HepG2 (cell line): ENCODE measurements around the gene DDIT4. TPM values are rescaled to one million over a fixed set of nuclear protein-coding genes. Genes with fewer than 3 reads are reported as not detected.
A peak's percentile ranks its signal among the peaks of the same experiment; 100 is the strongest.

Source experiments
- BHLHE40 ChIP-seq: IDR thresholded peaks from 2 replicates; pipeline ENCODE4 v1.6.1; 2011; ENCODE audit warnings: low read length, improper control_type of control experiment
- DR1 ChIP-seq: sonication (generic); formaldehyde crosslinking; IDR thresholded peaks from 2 replicates; pipeline ENCODE4 v1.8.0; 2021; ENCODE audit warnings: mild to moderate bottlenecking, missing genetic modification reagents, inconsistent platforms
- HNRNPL ChIP-seq: fragments of 200-400 bp; formaldehyde crosslinking; IDR thresholded peaks from 2 replicates; pipeline ENCODE4 v1.6.1; 2017; ENCODE audit warnings: mild to moderate bottlenecking, low read depth, low read length
- KAT8 ChIP-seq: IDR thresholded peaks from 2 replicates; pipeline ENCODE4 v1.6.1; 2016; ENCODE audit warnings: missing genetic modification reagents, missing compliant biosample characterization
- KDM2A ChIP-seq: sonication (generic); formaldehyde crosslinking; IDR thresholded peaks from 2 replicates; pipeline ENCODE4 v1.4.0; 2020; ENCODE audit warnings: low read depth, missing genetic modification reagents, borderline replicate concordance
- LCORL ChIP-seq, 2 experiments: fragments of 450-650 bp in 1 of 2; sonication (generic) in 1 of 2; formaldehyde crosslinking in 1 of 2; IDR thresholded peaks; 2 replicates each; pipeline versions ENCODE4 v1.5.0 to v1.6.1; 2017 to 2020; ENCODE audit warnings: antibody characterized with exemption in 1 of 2, missing genetic modification reagents in 1 of 2
- MAF1 ChIP-seq: sonication (generic); formaldehyde crosslinking; IDR thresholded peaks from 2 replicates; pipeline ENCODE4 v1.5.0; 2020; ENCODE audit warnings: missing genetic modification reagents, borderline replicate concordance
- MEIS2 ChIP-seq: sonication (generic); formaldehyde crosslinking; IDR thresholded peaks from 2 replicates; pipeline ENCODE4 v1.9.0; 2021; ENCODE audit warnings: mild to moderate bottlenecking, missing genetic modification reagents
- RARA ChIP-seq: IDR thresholded peaks from 2 replicates; pipeline ENCODE4 v1.6.1; 2016; ENCODE audit warnings: missing genetic modification reagents, missing compliant biosample characterization
- REPIN1 ChIP-seq: sonication (generic); formaldehyde crosslinking; IDR thresholded peaks from 2 replicates; pipeline ENCODE4 v1.8.0; 2022; ENCODE audit warnings: missing genetic modification reagents, low read depth, mild to moderate bottlenecking, borderline replicate concordance
- RXRB ChIP-seq: IDR thresholded peaks from 2 replicates; pipeline ENCODE4 v1.6.1; 2016; ENCODE audit warnings: borderline replicate concordance, missing genetic modification reagents, missing compliant biosample characterization
- SP5 ChIP-seq: IDR thresholded peaks from 2 replicates; pipeline ENCODE4 v1.6.1; 2016; ENCODE audit warnings: low read depth, borderline replicate concordance
- SRSF9 ChIP-seq: fragments of 200-400 bp; formaldehyde crosslinking; IDR thresholded peaks from 2 replicates; pipeline ENCODE4 v1.6.1; 2018; ENCODE audit warnings: borderline replicate concordance, mild to moderate bottlenecking, low read depth, low read length; ENCODE audit not compliant: insufficient read depth, poor library complexity, severe bottlenecking
- YEATS4 ChIP-seq: sonication (generic); formaldehyde crosslinking; IDR thresholded peaks from 2 replicates; pipeline ENCODE4 v1.4.0; 2020; ENCODE audit warnings: missing genetic modification reagents, borderline replicate concordance
- ZFP1 ChIP-seq: IDR thresholded peaks from 2 replicates; pipeline ENCODE4 v1.6.1; 2016
- ZNF17 ChIP-seq: sonication (generic); formaldehyde crosslinking; IDR thresholded peaks from 2 replicates; pipeline ENCODE4 v1.5.0; 2020; ENCODE audit warnings: mild to moderate bottlenecking, missing genetic modification reagents
- ZNF563 ChIP-seq: sonication (generic); formaldehyde crosslinking; IDR thresholded peaks from 2 replicates; pipeline ENCODE4 v1.8.0; 2022; ENCODE audit warnings: mild to moderate bottlenecking, moderate library complexity, missing genetic modification reagents
- ZNF766 ChIP-seq: sonication (generic); formaldehyde crosslinking; IDR thresholded peaks from 2 replicates; pipeline ENCODE4 v1.5.0; 2020; ENCODE audit warnings: missing genetic modification reagents, borderline replicate concordance
- ZNF772 ChIP-seq: sonication (generic); formaldehyde crosslinking; IDR thresholded peaks from 2 replicates; pipeline ENCODE4 v1.5.0; 2020; ENCODE audit warnings: mild to moderate bottlenecking, missing genetic modification reagents
- polyA plus RNA-seq, 8 experiments: library from polyadenylated mRNA; depleted of rRNA in 3 of 8; stranded (reverse) in 7 of 8; unstranded in 1 of 8; fragments of >200 nt; fragmentation: Illumina TruSeq in 4 of 8; extraction: Trizol in 4 of 8; gene quantifications; 2 replicates each; pipeline versions ENCODE4 v1.2.1 to v1.2.3, GENCODE V29; 2011 to 2016; ENCODE audit warnings: low read depth in 4 of 8, missing spikeins in 1 of 8, mixed read lengths in 1 of 8; ENCODE audit not compliant: insufficient read depth in 1 of 8
- total RNA-seq, 5 experiments: library from RNA; depleted of rRNA; stranded (reverse); fragments of >200 nt; fragmentation: Illumina TruSeq; extraction: Trizol; gene quantifications; 2 replicates each; pipeline ENCODE4 v1.2.3, GENCODE V29; 2016; ENCODE audit warnings: low read depth in 1 of 5
- TF ChIP-seq, protein P1 (sequence below): sonication (generic); formaldehyde crosslinking; IDR thresholded peaks from 2 replicates; pipeline ENCODE4 v1.4.0; 2020; ENCODE audit warnings: missing genetic modification reagents
- TF ChIP-seq, protein P2 (sequence below): sonication (generic); formaldehyde crosslinking; IDR thresholded peaks from 2 replicates; pipeline ENCODE4 v1.5.1; 2020; ENCODE audit warnings: missing genetic modification reagents, mild to moderate bottlenecking, borderline replicate concordance
- TF ChIP-seq, protein P3 (sequence below): IDR thresholded peaks from 2 replicates; pipeline ENCODE4 v1.6.1; 2012; ENCODE audit warnings: inconsistent platforms
- TF ChIP-seq, protein P4 (sequence below): IDR thresholded peaks from 2 replicates; pipeline ENCODE4 v1.6.1; 2012; ENCODE audit warnings: low read depth, low read length, improper control_type of control experiment

The DDIT4 gene
- total and polyA plus RNA-seq, 2 of the 13 experiments (the other 11 are each of a cell fraction or from before 2014, with no cell fraction given), result 35.6 to 40.7 TPM

DNA sequence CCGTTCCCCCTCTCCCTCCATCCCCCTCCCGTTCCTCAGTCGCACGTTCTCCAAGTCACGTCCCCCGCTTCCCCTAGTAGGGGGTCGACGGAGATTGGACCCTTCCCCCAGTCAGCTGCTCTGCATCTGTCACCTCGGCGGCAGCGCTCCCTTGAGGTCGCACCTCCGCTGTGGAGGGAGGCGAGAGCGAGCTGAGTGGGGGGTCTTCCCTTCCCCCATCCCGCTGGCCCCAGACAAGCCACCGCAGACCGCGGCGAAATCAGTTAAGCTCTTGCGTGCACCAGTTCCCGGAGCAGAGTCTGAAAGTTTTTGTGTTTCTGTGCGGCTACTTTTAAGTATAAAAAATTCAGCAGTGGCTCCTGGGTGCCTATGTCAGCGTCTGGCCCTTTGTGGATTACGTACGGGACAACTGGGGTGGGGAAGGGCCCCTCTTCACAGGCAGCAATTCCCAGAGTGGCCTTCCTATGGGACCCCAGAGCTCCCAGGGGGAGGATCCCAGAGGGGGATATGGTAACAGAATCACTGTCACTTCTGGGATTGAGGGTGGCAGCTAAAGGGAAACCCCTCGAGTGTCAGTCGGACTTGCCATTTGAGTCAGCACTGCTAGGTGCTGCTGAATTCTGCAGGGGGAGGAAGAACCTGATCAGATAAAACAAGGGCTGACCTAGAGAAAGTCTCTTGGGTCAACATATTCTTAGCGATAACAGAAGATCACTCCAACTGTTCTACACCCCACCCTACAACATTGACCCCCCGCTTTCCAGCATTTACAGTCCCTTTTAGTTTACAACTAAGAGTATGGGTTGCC, 12.5 kb upstream of the DDIT4 start (continued):
- TF ChIP-seq, protein P1, sequence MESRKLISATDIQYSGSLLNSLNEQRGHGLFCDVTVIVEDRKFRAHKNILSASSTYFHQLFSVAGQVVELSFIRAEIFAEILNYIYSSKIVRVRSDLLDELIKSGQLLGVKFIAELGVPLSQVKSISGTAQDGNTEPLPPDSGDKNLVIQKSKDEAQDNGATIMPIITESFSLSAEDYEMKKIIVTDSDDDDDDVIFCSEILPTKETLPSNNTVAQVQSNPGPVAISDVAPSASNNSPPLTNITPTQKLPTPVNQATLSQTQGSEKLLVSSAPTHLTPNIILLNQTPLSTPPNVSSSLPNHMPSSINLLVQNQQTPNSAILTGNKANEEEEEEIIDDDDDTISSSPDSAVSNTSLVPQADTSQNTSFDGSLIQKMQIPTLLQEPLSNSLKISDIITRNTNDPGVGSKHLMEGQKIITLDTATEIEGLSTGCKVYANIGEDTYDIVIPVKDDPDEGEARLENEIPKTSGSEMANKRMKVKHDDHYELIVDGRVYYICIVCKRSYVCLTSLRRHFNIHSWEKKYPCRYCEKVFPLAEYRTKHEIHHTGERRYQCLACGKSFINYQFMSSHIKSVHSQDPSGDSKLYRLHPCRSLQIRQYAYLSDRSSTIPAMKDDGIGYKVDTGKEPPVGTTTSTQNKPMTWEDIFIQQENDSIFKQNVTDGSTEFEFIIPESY (CRISPR knock-in tag), result peak; percentile 48; the same call in 1 of the 2 replicates
- no peak for TF ChIP-seq MAF1 (CRISPR knock-in tag)
- peak; percentile 30; the same call in 1 of the 2 replicates for TF ChIP-seq RARA (CRISPR knock-in tag)
- TF ChIP-seq YEATS4 (CRISPR knock-in tag), result peak; percentile 70; the same call in 1 of the 2 replicates
- TF ChIP-seq LCORL (IDR thresholded peaks at IDR 0.05), result no peak
- peak; percentile 5; the same call in 1 of the 2 replicates for TF ChIP-seq LCORL (CRISPR knock-in tag; IDR thresholded peaks at IDR 0.05)
- 0 out of 2 replicates have a peak, but pooled peaks have one; percentile 3 for TF ChIP-seq SP5 (CRISPR knock-in tag)
- TF ChIP-seq, protein P2, sequence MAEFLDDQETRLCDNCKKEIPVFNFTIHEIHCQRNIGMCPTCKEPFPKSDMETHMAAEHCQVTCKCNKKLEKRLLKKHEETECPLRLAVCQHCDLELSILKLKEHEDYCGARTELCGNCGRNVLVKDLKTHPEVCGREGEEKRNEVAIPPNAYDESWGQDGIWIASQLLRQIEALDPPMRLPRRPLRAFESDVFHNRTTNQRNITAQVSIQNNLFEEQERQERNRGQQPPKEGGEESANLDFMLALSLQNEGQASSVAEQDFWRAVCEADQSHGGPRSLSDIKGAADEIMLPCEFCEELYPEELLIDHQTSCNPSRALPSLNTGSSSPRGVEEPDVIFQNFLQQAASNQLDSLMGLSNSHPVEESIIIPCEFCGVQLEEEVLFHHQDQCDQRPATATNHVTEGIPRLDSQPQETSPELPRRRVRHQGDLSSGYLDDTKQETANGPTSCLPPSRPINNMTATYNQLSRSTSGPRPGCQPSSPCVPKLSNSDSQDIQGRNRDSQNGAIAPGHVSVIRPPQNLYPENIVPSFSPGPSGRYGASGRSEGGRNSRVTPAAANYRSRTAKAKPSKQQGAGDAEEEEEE, result peak; percentile 32; the same call in 1 of the 2 replicates
- TF ChIP-seq REPIN1 (CRISPR knock-in tag), result no peak
- 0 out of 2 replicates have a peak, but pooled peaks have one; percentile 52 for TF ChIP-seq ZNF772 (CRISPR knock-in tag)
- TF ChIP-seq BHLHE40, result peak; percentile 52; the same call in 1 of the 2 replicates
- TF ChIP-seq KAT8 (CRISPR knock-in tag), result peak; percentile 7; the same call in 1 of the 2 replicates
- no peak for TF ChIP-seq ZNF17 (CRISPR knock-in tag)
- no peak for TF ChIP-seq SRSF9
- TF ChIP-seq RXRB (CRISPR knock-in tag), result peak; percentile 81
- peak; percentile 52; the same call in 1 of the 2 replicates for TF ChIP-seq ZFP1 (CRISPR knock-in tag)
- TF ChIP-seq KDM2A (CRISPR knock-in tag), result peak; percentile 70
- no peak for TF ChIP-seq DR1 (CRISPR knock-in tag)
- TF ChIP-seq ZNF563, result peak; percentile 9; the same call in 1 of the 2 replicates
- TF ChIP-seq HNRNPL, result peak; percentile 18; the same call in 1 of the 2 replicates
- TF ChIP-seq MEIS2 (CRISPR knock-in tag), result peak; percentile 20; the same call in 1 of the 2 replicates
- TF ChIP-seq, protein P3, sequence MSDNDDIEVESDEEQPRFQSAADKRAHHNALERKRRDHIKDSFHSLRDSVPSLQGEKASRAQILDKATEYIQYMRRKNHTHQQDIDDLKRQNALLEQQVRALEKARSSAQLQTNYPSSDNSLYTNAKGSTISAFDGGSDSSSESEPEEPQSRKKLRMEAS, result peak; percentile 90
- TF ChIP-seq, protein P4, sequence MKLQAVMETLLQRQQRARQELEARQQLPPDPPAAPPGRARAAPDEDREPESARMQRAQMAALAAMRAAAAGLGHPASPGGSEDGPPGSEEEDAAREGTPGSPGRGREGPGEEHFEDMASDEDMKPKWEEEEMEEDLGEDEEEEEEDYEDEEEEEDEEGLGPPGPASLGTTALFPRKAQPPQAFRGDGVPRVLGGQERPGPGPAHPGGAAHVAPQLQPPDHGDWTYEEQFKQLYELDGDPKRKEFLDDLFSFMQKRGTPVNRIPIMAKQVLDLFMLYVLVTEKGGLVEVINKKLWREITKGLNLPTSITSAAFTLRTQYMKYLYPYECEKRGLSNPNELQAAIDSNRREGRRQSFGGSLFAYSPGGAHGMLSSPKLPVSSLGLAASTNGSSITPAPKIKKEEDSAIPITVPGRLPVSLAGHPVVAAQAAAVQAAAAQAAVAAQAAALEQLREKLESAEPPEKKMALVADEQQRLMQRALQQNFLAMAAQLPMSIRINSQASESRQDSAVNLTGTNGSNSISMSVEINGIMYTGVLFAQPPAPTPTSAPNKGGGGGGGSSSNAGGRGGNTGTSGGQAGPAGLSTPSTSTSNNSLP, result no peak
- TF ChIP-seq ZNF766 (CRISPR knock-in tag), result 0 out of 2 replicates have a peak, but pooled peaks have one; percentile 24
